Uterus (tissue), 2 donors: ENCODE measurements around the gene CFTR.

Source experiments
- CTCF ChIP-seq, 4 experiments: fragments of 200-600 bp in 2 of 4; fragments of 450-650 bp in 2 of 4; sonication (generic) in 2 of 4; IDR thresholded peaks; one replicate each; pipeline ENCODE4 v1.5.1; 2016 to 2019; ENCODE audit warnings: antibody characterized with exemption in 4 of 4, mild to moderate bottlenecking in 2 of 4, moderate library complexity in 1 of 4
- POLR2A ChIP-seq, 2 donors: fragments of 450-650 bp; IDR thresholded peaks; one replicate each; pipeline ENCODE4 v1.6.1; 2016; ENCODE audit warnings: antibody characterized with exemption in 2 of 2, mild to moderate bottlenecking in 1 of 2, moderate library complexity in 1 of 2

- TF ChIP-seq CTCF (IDR thresholded peaks at IDR 0.05) = no peak
- no peak for TF ChIP-seq POLR2A (IDR thresholded peaks at IDR 0.05)
These were observed 160.1 kb downstream of the CFTR start for GRCh38 chr7:117639966-117640365.
